Measurements from ENCODE around the gene ARHGAP45. TPM values are rescaled to one million over a fixed set of nuclear protein-coding genes. Genes with fewer than 3 reads are reported as not detected.

Gene ARHGAP45
- total and polyA plus RNA-seq, 9 of the 15 experiments (the other 6 are each of a cell fraction or from before 2014, with no cell fraction given) = 0.08 to 22.1 (median 4.2) TPM

DNA sequence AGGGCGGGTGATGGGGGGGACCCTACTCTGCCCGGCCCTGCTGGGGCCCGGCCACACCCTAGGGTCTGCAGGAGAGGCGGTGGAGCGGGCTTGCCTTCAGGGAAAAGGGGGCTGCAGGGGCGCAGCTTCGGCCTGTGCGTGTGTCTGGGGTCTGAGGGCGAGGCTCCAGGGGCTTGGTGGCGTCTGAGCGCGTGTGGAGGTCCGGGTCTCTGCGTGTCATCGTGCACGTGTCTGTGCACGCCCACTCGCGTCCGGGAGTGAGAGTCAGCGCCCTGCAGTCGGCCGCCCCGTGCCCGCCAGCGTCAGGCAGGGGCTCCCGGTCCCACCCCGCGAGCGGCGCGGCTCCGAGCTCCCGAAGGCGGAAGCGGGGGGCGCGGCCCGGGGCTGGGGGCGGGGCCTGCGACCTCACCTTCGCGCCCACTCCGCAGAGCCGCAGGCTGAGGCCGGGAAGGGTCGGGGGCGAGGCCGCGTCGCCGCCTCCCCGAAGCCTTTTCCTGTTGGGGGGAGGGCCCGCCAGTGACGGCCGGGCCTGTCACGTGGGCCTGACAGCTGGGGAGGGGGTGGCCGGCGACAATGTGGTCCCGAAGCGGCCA lies at the start of gene ARHGAP45 (continued):
- TF ChIP-seq RERE (CRISPR knock-in tag; IDR thresholded peaks at IDR 0.05; ENCODE audit: borderline replicate concordance) = no peak
- TF ChIP-seq RFX5 (IDR thresholded peaks at IDR 0.05; ENCODE audit: low read depth, low read length) = no peak
- TF ChIP-seq MBD2 (IDR thresholded peaks at IDR 0.05; ENCODE audit: borderline replicate concordance, low read depth) = no peak
- TF ChIP-seq FOXJ3 (CRISPR knock-in tag; IDR thresholded peaks at IDR 0.05) = no peak
- TF ChIP-seq, protein P1, sequence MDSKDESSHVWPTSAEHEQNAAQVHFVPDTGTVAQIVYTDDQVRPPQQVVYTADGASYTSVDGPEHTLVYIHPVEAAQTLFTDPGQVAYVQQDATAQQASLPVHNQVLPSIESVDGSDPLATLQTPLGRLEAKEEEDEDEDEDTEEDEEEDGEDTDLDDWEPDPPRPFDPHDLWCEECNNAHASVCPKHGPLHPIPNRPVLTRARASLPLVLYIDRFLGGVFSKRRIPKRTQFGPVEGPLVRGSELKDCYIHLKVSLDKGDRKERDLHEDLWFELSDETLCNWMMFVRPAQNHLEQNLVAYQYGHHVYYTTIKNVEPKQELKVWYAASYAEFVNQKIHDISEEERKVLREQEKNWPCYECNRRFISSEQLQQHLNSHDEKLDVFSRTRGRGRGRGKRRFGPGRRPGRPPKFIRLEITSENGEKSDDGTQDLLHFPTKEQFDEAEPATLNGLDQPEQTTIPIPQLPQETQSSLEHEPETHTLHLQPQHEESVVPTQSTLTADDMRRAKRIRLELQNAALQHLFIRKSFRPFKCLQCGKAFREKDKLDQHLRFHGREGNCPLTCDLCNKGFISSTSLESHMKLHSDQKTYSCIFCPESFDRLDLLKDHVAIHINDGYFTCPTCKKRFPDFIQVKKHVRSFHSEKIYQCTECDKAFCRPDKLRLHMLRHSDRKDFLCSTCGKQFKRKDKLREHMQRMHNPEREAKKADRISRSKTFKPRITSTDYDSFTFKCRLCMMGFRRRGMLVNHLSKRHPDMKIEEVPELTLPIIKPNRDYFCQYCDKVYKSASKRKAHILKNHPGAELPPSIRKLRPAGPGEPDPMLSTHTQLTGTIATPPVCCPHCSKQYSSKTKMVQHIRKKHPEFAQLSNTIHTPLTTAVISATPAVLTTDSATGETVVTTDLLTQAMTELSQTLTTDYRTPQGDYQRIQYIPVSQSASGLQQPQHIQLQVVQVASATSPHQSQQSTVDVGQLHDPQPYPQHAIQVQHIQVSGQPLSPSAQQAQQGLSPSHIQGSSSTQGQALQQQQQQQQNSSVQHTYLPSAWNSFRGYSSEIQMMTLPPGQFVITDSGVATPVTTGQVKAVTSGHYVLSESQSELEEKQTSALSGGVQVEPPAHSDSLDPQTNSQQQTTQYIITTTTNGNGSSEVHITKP (IDR thresholded peaks at IDR 0.05; ENCODE audit: partially characterized antibody) = no peak
- no peak for TF ChIP-seq NFIC (IDR thresholded peaks at IDR 0.05)
- TF ChIP-seq GABPB1 (CRISPR knock-in tag; IDR thresholded peaks at IDR 0.05) = 0 out of 2 replicates have a peak, but pooled peaks have one; percentile 37
- no peak for TF ChIP-seq ZNF24 (IDR thresholded peaks at IDR 0.05)
- no peak for TF ChIP-seq RAD21 (CRISPR knock-in tag; conservative IDR thresholded peaks at IDR 0.05 in 1 of 2, IDR thresholded peaks at IDR 0.05 in 1 of 2)
- no peak for TF ChIP-seq ZNF274 (IDR thresholded peaks at IDR 0.05; ENCODE audit: borderline replicate concordance, low read depth, low read length)
- no peak for TF ChIP-seq ZNF639 (CRISPR knock-in tag; conservative IDR thresholded peaks at IDR 0.05 in 1 of 2, IDR thresholded peaks at IDR 0.05 in 1 of 2)
- TF ChIP-seq RBM22 (IDR thresholded peaks at IDR 0.05; ENCODE audit: low read depth, low read length, poor library complexity, severe bottlenecking) = no peak
- TF ChIP-seq ZC3H4 (CRISPR knock-in tag; IDR thresholded peaks at IDR 0.05; ENCODE audit: borderline replicate concordance) = no peak
- TF ChIP-seq TRIM25 (IDR thresholded peaks at IDR 0.05; ENCODE audit: borderline replicate concordance) = no peak
